MM.1S (cell line): ENCODE measurements around the gene CCDC134.

Experiments used
- EZH2 ChIP-seq: fragments of 300-600 bp; sonication (generic); optimal IDR thresholded peaks from 2 replicates; pipeline ENCODE3; 2017; ENCODE audit warnings: low read depth, mild to moderate bottlenecking, antibody characterized with exemption, low read length, mixed read lengths
- EZH2phosphoT487 ChIP-seq: fragments of 300-600 bp; sonication (generic); IDR thresholded peaks from 2 replicates; pipeline ENCODE4 v1.6.1; 2018; ENCODE audit warnings: antibody characterized with exemption, low read length
- TF ChIP-seq, protein P1 (sequence below): fragments of 300-600 bp; sonication (generic); IDR thresholded peaks from 2 replicates; pipeline ENCODE4 v1.5.1; 2016; ENCODE audit warnings: antibody characterized with exemption, low read length, mixed read lengths

DNA sequence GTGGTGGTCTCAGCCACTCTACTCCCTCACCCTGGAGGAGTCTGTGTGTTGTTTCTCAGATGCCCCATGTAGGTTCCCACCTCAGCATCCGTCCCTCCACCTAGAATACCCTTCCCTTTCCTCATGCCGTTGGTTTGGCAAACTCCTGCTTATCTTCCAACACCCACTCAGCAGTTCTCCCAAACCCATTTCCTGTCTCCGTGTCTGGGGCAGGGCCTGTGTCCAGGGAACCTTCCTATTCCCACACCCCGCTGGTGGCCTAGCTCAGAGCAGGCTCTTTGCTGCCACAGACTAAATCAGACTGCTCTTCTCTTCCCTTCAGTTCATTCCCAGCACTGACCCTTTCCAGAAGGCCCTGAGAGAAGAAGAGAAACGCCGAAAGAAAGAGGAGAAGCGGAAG is 24.9 kb downstream of the CCDC134 start:
- TF ChIP-seq, protein P1, sequence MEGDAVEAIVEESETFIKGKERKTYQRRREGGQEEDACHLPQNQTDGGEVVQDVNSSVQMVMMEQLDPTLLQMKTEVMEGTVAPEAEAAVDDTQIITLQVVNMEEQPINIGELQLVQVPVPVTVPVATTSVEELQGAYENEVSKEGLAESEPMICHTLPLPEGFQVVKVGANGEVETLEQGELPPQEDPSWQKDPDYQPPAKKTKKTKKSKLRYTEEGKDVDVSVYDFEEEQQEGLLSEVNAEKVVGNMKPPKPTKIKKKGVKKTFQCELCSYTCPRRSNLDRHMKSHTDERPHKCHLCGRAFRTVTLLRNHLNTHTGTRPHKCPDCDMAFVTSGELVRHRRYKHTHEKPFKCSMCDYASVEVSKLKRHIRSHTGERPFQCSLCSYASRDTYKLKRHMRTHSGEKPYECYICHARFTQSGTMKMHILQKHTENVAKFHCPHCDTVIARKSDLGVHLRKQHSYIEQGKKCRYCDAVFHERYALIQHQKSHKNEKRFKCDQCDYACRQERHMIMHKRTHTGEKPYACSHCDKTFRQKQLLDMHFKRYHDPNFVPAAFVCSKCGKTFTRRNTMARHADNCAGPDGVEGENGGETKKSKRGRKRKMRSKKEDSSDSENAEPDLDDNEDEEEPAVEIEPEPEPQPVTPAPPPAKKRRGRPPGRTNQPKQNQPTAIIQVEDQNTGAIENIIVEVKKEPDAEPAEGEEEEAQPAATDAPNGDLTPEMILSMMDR = no peak
- TF ChIP-seq EZH2phosphoT487 (no peak), EZH2 (no peak)
